Measurements from ENCODE around the gene INF2.
"Not testable (repeated sequence)": the region's sequence is repeated elsewhere in the genome, so short reads cannot be mapped to it uniquely, and the experiment has no call there.

The INF2 gene

DNA sequence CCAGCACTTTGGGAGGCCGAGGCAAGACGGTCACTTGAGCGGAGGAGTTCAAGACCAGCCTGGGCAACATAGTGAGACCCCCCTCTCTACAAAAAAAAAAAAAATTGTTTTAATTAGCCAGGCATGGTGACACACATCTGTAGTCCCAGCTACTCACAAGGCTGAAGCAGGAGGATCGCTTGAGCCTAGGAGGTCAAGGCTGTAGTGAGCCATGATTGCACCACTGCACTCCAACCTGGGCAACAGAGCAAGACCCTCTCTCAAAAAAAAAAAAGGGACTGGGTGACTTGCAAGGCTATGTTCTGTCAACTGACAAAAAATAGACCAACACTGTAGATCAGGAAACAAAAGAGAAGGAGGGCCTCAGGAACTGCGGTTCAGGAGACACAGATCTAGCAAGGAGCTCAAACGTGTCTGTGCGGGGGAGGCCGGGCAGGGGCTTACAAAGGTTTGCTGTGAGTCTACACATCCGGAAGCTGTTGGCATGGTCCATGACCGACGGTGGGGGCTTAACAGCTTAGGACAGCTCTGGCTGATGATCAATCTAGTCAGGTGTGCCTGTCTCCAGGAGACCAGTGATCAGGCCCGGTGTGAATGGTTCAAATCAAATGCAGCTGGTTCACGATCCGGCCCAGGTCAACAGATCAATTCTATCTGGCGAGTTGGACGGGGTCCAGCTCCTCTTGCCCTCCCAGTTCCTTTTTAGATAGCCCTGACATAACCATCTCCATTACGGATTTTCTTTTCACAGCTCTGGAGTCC is 31.7 kb upstream of the INF2 start:
- no peak for FAIRE-seq

- no peak for FAIRE-seq
Measured at GRCh38 chr14:104658325-104658712, 31.1 kb upstream of the INF2 start.

GRCh38 chr14:104659146-104659545 is 30.3 kb upstream of the INF2 start:
- no peak for FAIRE-seq

- FAIRE-seq, result no peak
Measured at GRCh38 chr14:104659764-104660523, 29.5 kb upstream of the INF2 start.

DNA sequence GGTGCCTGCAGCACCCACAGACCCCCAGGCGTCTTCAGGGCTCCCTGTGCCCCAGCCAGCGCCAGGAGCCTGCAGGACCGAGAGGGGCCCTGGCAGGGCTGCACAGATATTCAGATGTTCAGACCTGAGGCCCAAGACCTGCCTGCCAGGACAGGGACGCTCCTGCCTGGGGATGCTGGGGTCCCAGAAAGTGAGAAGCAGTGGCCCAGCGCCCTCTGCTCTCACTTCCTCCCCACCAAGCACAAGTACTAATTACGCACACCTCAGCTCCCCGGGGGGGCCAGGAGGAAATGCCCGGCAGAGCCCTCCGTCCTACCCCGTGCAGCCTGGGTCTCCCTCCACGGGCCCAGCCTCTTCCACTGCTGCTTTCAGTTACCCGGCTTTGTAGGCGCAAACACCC is 28.8 kb upstream of the INF2 start:
- no peak for FAIRE-seq

GRCh38 chr14:104661086-104661485 is 28.3 kb upstream of the INF2 start:
- FAIRE-seq, result no peak

DNA sequence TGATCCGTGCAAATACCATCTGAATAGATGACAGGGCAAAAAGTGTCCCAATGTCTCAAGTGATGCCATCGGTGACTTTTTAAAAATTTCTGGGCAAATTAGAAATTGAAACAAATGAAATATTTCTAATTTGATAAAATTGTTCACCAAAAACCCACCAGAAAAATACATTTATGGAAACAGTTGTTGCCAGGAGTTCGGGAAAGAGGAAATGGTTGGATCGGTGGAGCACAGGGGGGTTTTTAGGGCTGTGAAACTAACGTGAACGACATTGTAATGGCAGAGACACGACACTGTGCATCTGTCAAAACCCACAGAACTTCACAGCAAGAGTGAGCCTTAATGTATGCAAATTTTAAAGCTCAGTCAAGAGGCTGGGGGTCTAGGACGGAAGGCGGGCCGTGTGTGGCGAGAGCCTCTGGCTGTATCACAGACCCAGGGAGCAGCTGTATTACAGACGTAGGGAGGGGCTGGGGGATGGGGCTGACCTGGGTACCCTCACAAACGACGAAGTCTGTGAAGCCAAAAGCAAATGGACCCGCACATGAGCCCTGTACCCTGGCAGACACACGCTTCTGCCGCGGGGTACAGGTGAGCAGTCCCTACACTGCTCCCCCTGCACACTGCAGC is 27.8 kb upstream of the INF2 start:
- not testable (repeated sequence) for FAIRE-seq

DNA sequence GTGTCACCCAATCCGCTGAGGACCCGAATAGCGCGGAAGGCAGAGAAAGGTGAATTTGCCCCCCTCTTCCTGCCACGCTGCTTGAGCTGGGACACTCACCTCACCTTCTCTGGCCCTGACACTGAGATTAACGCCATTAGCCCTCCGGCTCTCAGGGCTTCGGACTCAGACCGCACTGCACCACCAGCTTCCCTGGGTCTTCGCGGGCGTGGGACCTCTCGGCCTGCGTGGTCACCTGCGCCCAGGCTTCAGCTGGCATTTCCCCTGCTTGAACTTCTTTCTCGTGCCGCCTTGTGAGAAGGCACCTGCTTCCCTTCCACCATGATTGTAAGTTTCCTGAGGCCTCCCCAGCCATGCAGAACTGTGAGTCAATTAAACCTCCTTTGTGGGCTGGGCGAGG is 26.9 kb upstream of the INF2 start:
- FAIRE-seq, result not testable (repeated sequence)

GRCh38 chr14:104664107-104664506 is 25.3 kb upstream of the INF2 start:
- FAIRE-seq, result no peak

DNA sequence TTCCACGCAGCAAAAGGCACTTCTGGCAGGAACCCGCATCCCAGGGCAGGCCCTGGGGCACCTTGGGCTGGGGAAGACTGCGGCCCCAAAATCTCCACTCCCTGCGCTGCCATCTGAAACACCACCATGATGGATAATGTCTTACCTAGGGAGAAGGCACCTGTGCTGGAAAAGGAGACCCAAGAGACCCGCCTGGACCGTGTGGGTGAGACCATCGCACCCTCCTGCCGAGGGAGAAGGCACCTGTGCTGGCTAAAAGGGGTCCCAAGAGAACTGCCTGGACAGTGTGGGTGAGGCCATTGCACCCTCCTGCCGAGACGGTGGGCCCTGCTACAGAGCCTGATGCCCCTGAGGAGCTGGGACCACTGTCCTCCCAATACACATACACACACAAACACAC is 24.8 kb upstream of the INF2 start:
- FAIRE-seq, result no peak

GRCh38 chr14:104665114-104665656 is 24.2 kb upstream of the INF2 start:
- no peak for FAIRE-seq

DNA sequence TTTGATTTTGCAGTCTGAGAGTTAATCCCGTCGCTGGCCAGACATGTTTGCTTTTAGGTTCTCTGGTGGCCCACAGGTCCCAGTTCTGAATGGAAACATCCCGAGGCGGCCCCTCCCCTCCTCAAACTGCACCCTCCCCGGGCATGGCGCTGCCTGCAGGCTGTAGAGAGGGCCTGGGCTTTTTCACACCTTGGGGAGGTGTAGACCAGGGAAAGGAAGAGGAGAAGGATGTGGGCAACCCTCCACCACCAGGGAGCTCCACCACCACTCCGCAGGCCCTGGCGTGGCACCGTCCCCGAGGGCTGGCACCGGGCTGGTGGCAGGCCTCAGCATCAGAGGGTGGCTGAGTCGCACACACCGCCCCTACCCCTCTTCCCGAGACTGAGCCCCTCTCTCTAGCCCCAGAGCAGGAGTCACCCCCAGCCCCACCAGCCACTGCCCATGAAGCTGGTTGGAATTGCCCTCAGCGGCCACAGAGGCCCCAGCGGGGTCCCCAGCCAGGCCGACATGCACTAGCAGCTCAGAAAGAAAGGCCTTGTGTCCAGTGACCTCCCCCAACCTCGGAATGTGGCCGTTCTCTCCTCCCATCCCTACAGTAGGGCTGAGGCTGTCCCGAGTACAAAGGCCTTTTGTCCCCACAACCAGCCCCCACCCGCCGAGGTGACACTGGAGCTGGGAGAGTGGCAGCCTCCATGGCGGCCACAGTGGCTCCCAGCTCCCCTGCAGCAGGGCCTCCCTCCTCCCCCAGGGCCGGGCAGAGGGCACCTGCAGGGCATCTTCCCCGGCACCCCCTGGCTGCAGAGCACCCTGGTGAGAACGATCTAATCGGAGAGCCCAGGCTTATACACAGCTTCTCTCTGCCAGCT is 23.5 kb upstream of the INF2 start:
- no peak for FAIRE-seq

- not testable (repeated sequence) for FAIRE-seq
Measured at GRCh38 chr14:104666523-104666895, 22.9 kb upstream of the INF2 start.

GRCh38 chr14:104666981-104667380 is 22.4 kb upstream of the INF2 start:
- no peak for FAIRE-seq

DNA sequence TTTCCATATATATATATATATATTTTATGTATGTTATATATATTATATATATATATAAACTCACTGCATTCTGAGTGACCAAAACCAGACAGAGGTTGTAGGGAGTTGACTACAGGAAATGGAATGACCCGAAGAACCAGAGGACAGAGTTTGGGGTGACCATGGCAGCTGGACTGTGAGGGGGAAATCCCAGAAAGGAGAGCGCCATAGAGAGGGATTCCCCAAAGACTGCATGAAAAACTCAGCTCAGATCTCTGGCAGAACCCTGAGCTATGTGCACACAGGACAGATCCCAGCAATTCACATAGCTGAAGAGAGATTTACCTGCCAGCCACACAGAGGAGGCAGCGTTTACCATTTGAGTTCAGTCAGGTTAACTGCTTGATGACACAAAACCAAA is 19.7 kb upstream of the INF2 start:
- FAIRE-seq, result no peak

- FAIRE-seq, result not testable (repeated sequence)
Measured at GRCh38 chr14:104671330-104671977, 18.0 kb upstream of the INF2 start.

- FAIRE-seq, result not testable (repeated sequence)
Measured at GRCh38 chr14:104672119-104672518, 17.3 kb upstream of the INF2 start.

DNA sequence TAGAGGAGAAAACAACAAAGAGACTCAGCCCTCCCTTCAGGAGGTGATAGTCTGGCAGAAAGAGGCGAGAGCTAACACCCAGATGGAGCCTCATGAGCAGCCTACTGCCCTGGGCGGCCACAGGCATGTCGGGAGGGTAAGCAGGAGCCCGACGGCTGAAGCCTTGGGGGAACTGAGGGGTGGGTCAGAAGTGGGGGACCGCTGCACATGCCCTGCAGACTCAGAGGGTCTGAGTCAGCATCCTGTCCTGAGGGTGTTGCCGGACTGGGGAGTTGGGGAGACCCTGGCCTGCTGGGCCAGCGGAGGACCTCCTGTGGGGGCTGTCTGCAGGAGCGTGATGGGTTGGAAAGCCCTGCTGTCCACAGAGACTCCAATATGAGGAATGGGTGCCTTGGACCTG is 15.9 kb upstream of the INF2 start:
- no peak for FAIRE-seq

GRCh38 chr14:104675447-104675846 is 14.0 kb upstream of the INF2 start:
- FAIRE-seq, result no peak

DNA sequence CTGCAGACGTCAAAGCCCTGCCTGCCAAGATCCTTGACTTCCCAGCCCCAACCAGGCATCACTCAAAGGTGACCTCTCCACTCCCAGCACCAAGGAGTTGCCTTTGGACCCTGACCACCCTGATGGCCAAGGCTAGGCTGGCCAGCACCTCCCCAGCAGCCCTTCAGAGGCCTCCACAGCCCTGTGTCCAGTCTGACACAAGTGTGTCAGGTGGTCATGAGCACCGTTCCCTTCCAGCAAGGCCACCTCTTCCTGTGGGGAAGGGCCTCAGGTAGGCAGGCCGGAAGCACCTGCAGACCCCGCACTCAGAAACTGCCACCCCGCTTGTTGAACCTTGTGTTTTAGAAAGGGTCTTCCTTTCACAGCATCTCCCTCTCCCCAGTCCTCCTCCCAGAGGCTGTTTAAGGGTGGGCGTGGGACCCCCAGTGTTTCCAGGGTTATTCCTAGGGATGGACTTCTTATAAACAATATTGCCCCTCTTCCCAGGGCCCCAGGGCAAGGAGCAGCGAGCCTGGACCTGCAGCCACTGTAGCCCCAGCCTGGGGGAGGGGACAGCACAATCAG is 13.2 kb upstream of the INF2 start:
- no peak for FAIRE-seq

GRCh38 chr14:104676694-104677511 is 12.5 kb upstream of the INF2 start:
- FAIRE-seq, result no peak

Measured in colon (tissue), 2 donors.